ENCODE data around the gene MSANTD1.
"Not testable (repeated sequence)": the region's sequence is repeated elsewhere in the genome, so short reads cannot be mapped to it uniquely, and the experiment has no call there.

MSANTD1 gene

GRCh38 chr4:3291969-3292570, 43.1 kb downstream of the MSANTD1 start:
- DNase-seq: peak; percentile 37

- peak; percentile 95 for DNase-seq
Observed at GRCh38 chr4:3292571-3293400, 43.8 kb downstream of the MSANTD1 start, which contains the start of gene RGS12. RGS12 (plus strand) TSS chr4:3293021; CDS start chr4:3316171, 23,150 bp downstream.

GRCh38 chr4:3293401-3294391, 44.7 kb downstream of the MSANTD1 start:
- no peak for DNase-seq

GRCh38 chr4:3294401-3295241, 45.7 kb downstream of the MSANTD1 start:
- DNase-seq: no peak

- DNase-seq: no peak
Observed at GRCh38 chr4:3295837-3296624, 47.1 kb downstream of the MSANTD1 start.

GRCh38 chr4:3296651-3297050, 47.7 kb downstream of the MSANTD1 start:
- DNase-seq: no peak

GRCh38 chr4:3297066-3297859, 48.3 kb downstream of the MSANTD1 start:
- no peak for DNase-seq

GRCh38 chr4:3299122-3299975, 50.4 kb downstream of the MSANTD1 start:
- no peak for DNase-seq

- no peak for DNase-seq
Observed at GRCh38 chr4:3299976-3300671, 51.2 kb downstream of the MSANTD1 start.

GRCh38 chr4:3300882-3301281, 51.9 kb downstream of the MSANTD1 start:
- not testable (repeated sequence) for DNase-seq

GRCh38 chr4:3301450-3302172, 52.7 kb downstream of the MSANTD1 start:
- no peak for DNase-seq

- DNase-seq: peak; percentile 70
Observed at GRCh38 chr4:3302173-3302785, 53.3 kb downstream of the MSANTD1 start.

- no peak for DNase-seq
Observed at GRCh38 chr4:3302786-3303564, 54.0 kb downstream of the MSANTD1 start.

- DNase-seq: no peak
Observed at GRCh38 chr4:3303565-3303824, 54.5 kb downstream of the MSANTD1 start.

- no peak for DNase-seq
Observed at GRCh38 chr4:3303923-3304710, 55.2 kb downstream of the MSANTD1 start.
